PC-3 (cell line): ENCODE data around the gene MAD1L1. TPM values are rescaled to one million over a fixed set of nuclear protein-coding genes. Genes with fewer than 3 reads are reported as not detected.

ENCODE experiments used
- ATAC-seq: fragments of 200-7000 bp; cut with Tn5 transposase; 2 replicates; pipeline ENCODE4 v1.9.1; 2020; ENCODE audit warnings: mild to moderate bottlenecking, moderate library complexity
- BruUV-seq: library from RNA; stranded (reverse); fragments of 400-500 nt; replicated peaks from 2 replicates; lab custom pipeline; 2021; lab: Mats Ljungman, UMichigan
- CTCF ChIA-PET: fragments of 300-600 bp; sonication (Branson Sonifier 250); formaldehyde crosslinking; loops from one replicate; lab custom pipeline; 2022; ENCODE audit warnings: antibody characterized with exemption; lab: Charles Lee
- POLR2A ChIA-PET: fragments of 300-600 bp; sonication (Branson Sonifier 250); formaldehyde crosslinking; loops from one replicate; lab custom pipeline; 2022; ENCODE audit warnings: antibody characterized with exemption; ENCODE audit not compliant: unreplicated experiment; lab: Charles Lee
- DNase-seq: peaks from one replicate; pipeline ENCODE4 v3.0.0-alpha.2; 2015
- H2AFZ ChIP-seq: fragments of 300-600 bp; sonication (generic); 2 replicates; pipeline ENCODE4 v1.6.0; 2016; ENCODE audit warnings: antibody characterized with exemption, low read length
- H3F3A ChIP-seq: fragments of 300-600 bp; sonication (generic); one replicate; pipeline ENCODE4 v1.6.0; 2017; ENCODE audit warnings: antibody characterized with exemption, low read length, control low read depth, mild to moderate bottlenecking; ENCODE audit not compliant: unreplicated experiment
- H3K27ac ChIP-seq: fragments of 300-600 bp; sonication (generic); 2 replicates; pipeline ENCODE4 v1.5.1; 2016; ENCODE audit warnings: mild to moderate bottlenecking, low read length
- H3K27me3 ChIP-seq: fragments of 300-600 bp; sonication (generic); 2 replicates; pipeline ENCODE4 v1.6.1; 2016; ENCODE audit warnings: low read length, mixed read lengths
- H3K36me3 ChIP-seq: fragments of 300-600 bp; sonication (generic); 2 replicates; pipeline ENCODE4 v1.6.1; 2016; ENCODE audit warnings: low read depth, mixed run types, low read length, mixed read lengths
- H3K4me1 ChIP-seq: fragments of 300-600 bp; sonication (generic); 2 replicates; pipeline ENCODE4 v1.5.1; 2016; ENCODE audit warnings: low read length; ENCODE audit not compliant: insufficient read depth
- H3K4me2 ChIP-seq: fragments of 300-600 bp; sonication (generic); 2 replicates; pipeline ENCODE4 v1.6.0; 2016; ENCODE audit warnings: low read length
- H3K4me3 ChIP-seq: fragments of 300-600 bp; sonication (generic); 2 replicates; pipeline ENCODE4 v1.5.1; 2016; ENCODE audit warnings: mild to moderate bottlenecking, low read length, mixed read lengths
- H3K79me2 ChIP-seq: fragments of 300-600 bp; sonication (generic); 2 replicates; pipeline ENCODE4 v1.6.1; 2017; ENCODE audit warnings: low read length, mixed read lengths
- H3K9ac ChIP-seq: fragments of 300-600 bp; sonication (generic); 2 replicates; pipeline ENCODE4 v1.6.0; 2016; ENCODE audit warnings: mild to moderate bottlenecking, low read length
- H3K9me2 ChIP-seq: fragments of 300-600 bp; sonication (generic); replicated peaks from 2 replicates; pipeline ENCODE4 v1.6.1; 2016; ENCODE audit warnings: mixed run types, low read length, mixed read lengths
- H3K9me3 ChIP-seq: fragments of 300-600 bp; sonication (generic); 2 replicates; pipeline ENCODE4 v1.6.1; 2016; ENCODE audit warnings: low read length, mixed read lengths
- H4K20me1 ChIP-seq: fragments of 300-600 bp; sonication (generic); 2 replicates; pipeline ENCODE4 v1.6.1; 2016; ENCODE audit warnings: low read length, mixed read lengths
- CTCF ChIP-seq: fragments of 300-600 bp; sonication (generic); conservative IDR thresholded peaks from 2 replicates; pipeline ENCODE4 v1.5.1; 2017; ENCODE audit warnings: antibody characterized with exemption, low read depth, mild to moderate bottlenecking, low read length
- EZH2 ChIP-seq: fragments of 300-600 bp; sonication (generic); IDR thresholded peaks from one replicate; pipeline ENCODE4 v1.6.1; 2017; ENCODE audit warnings: antibody characterized with exemption, mild to moderate bottlenecking, low read length; ENCODE audit not compliant: unreplicated experiment
- EZH2phosphoT487 ChIP-seq: fragments of 300-600 bp; sonication (generic); IDR thresholded peaks from 2 replicates; pipeline ENCODE4 v1.6.1; 2018; ENCODE audit warnings: mild to moderate bottlenecking, antibody characterized with exemption, low read length, borderline replicate concordance
- intact Hi-C: fragments of 100-400 bp; cut with micrococcal nuclease; formaldehyde crosslinking; loops from 2 replicates; pipeline ENCODE4 v1.9.0; 2023
- total RNA-seq: library from RNA; depleted of rRNA; stranded (reverse); fragments of >200 nt; gene quantifications from 2 replicates; pipeline ENCODE4 v1.2.3, GENCODE V29; 2014

Gene MAD1L1
- total RNA-seq, 1 experiment from 2014 or later: 88.4 TPM

- intact Hi-C loops: no loop called here
- TF ChIP-seq CTCF (no peak), EZH2 (no peak), EZH2phosphoT487 (no peak)
- ChIA-PET CTCF (no interaction called here), POLR2A (no interaction called here)
- DNase-seq (no peak), ATAC-seq (no peak)
- Histone ChIP-seq H3K27me3 (no peaks in the 10 kb centered on the region), H3K9me2 (no peaks in the 10 kb centered on the region), H3K4me3 (no peak overlapping the region), H3F3A (no peaks in the 10 kb centered on the region), H3K79me2 (no peaks in the 10 kb centered on the region), H3K9ac (no peak overlapping the region), H2AFZ (no peak overlapping the region), H3K4me2 (no peak overlapping the region), H3K4me1 (no peaks in the 10 kb centered on the region), H3K36me3 (peaks cover 32% of the 10 kb centered on the region), H4K20me1 (no peaks in the 10 kb centered on the region), H3K9me3 (no peaks in the 10 kb centered on the region), H3K27ac (no peak overlapping the region)
- no TSS peak for BruUV-seq
Observed at GRCh38 chr7:2211926-2212325, 20.8 kb downstream of the MAD1L1 start.

GRCh38 chr7:2211259-2211880, 21.4 kb downstream of the MAD1L1 start:
- Histone ChIP-seq H3K4me2 (no peak overlapping the region), H3K4me3 (no peak overlapping the region), H3K9me3 (no peaks in the 10 kb centered on the region), H3K36me3 (peaks cover 30% of the 10 kb centered on the region), H3K27me3 (no peaks in the 10 kb centered on the region), H3K9me2 (no peaks in the 10 kb centered on the region), H2AFZ (no peak overlapping the region), H3K4me1 (no peaks in the 10 kb centered on the region), H4K20me1 (no peaks in the 10 kb centered on the region), H3K27ac (no peak overlapping the region), H3F3A (no peaks in the 10 kb centered on the region), H3K79me2 (no peaks in the 10 kb centered on the region), H3K9ac (no peak overlapping the region)
- CTCF ChIA-PET: no interaction called here
- no TSS peak for BruUV-seq
- no peak for ATAC-seq
- POLR2A ChIA-PET: no interaction called here
- TF ChIP-seq EZH2phosphoT487 (no peak), CTCF (no peak), EZH2 (no peak)
- intact Hi-C loops: no loop called here
- DNase-seq: no peak

GRCh38 chr7:2210551-2211258, 22.0 kb downstream of the MAD1L1 start:
- BruUV-seq: no TSS peak
- CTCF ChIA-PET: no interaction called here

More at GRCh38 chr7:2210551-2211258, 22.0 kb downstream of the MAD1L1 start:
- H3K9ac ChIP-seq: no peak overlapping the region
- peaks cover 25% of the 10 kb centered on the region for H3K36me3 ChIP-seq
- H3K4me3 ChIP-seq: no peak overlapping the region
- H4K20me1 ChIP-seq: no peaks in the 10 kb centered on the region
- no peak overlapping the region for H3K27ac ChIP-seq
- H3K27me3 ChIP-seq: no peaks in the 10 kb centered on the region
- H3K4me2 ChIP-seq: no peak overlapping the region
- intact Hi-C loops: no loop called here
- no peaks in the 10 kb centered on the region for H3K9me3 ChIP-seq
- no peaks in the 10 kb centered on the region for H3K9me2 ChIP-seq
- H3K4me1 ChIP-seq: no peaks in the 10 kb centered on the region
- no peak overlapping the region for H2AFZ ChIP-seq
- H3F3A ChIP-seq: no peaks in the 10 kb centered on the region
- POLR2A ChIA-PET: no interaction called here
- TF ChIP-seq EZH2 (no peak), EZH2phosphoT487 (no peak), CTCF (no peak)
- H3K79me2 ChIP-seq: no peaks in the 10 kb centered on the region
- ATAC-seq (no peak), DNase-seq (no peak)
